Fibroblast of skin of right quadriceps (primary cell): Measurements from ENCODE around the gene PRM2.
A peak's percentile ranks its signal among the peaks of the same experiment; 100 is the strongest.
"Not testable (repeated sequence)": the region's sequence is repeated elsewhere in the genome, so short reads cannot be mapped to it uniquely, and the experiment has no call there.

ENCODE experiments used
- DNase-seq: peaks from one replicate; pipeline ENCODE4 v3.0.0-alpha.2; 2013

Gene PRM2

DNA sequence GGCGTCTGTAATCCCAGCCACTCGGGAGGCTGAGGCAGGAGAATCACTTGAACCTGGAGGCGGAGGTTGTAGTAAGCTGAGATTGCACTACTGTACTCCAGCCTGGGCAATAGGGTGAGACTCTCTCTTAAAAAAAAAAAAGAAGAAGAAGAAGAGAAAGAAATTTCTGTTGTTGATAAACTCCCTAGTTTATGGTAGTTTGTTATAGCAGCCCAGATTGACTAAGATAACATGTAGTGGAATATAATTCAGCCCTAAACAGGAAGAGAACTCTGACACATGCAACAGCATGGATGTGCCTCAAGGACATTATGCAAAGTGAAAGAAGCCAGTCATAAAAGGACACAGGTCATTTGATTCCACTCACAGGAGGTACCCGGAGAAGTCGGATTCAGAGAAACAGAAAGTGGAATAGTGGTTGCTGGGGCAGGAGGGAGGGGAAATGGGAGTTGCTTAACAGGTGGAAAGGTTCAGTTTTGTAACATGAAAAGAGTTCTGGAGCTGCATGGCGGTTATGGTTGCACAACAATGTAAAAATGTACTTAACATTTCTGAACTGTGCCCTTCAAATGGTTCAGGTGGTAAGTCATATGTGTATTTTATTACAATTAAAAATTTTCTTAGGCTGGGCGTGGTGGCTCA is 30.8 kb upstream of the PRM2 start:
- DNase-seq = no peak

DNA sequence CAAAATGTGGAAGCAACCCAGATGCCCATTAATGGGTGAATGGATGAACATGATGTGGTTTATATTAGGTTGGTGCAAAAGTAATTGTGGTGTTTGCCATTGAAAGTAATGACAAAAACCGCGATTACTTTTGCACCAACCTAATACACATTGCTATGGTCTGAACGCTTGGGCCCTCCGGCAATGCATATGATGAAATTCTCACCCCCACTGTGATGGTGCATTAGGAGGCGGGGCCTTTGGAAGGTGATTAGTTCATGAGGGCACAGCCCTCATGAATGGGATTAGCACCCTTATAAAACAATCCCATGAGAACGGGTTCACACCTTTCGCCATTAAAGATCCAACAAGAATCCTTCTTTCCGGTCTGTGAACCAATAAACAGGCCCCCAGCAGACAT is 30.1 kb upstream of the PRM2 start:
- DNase-seq = no peak

DNA sequence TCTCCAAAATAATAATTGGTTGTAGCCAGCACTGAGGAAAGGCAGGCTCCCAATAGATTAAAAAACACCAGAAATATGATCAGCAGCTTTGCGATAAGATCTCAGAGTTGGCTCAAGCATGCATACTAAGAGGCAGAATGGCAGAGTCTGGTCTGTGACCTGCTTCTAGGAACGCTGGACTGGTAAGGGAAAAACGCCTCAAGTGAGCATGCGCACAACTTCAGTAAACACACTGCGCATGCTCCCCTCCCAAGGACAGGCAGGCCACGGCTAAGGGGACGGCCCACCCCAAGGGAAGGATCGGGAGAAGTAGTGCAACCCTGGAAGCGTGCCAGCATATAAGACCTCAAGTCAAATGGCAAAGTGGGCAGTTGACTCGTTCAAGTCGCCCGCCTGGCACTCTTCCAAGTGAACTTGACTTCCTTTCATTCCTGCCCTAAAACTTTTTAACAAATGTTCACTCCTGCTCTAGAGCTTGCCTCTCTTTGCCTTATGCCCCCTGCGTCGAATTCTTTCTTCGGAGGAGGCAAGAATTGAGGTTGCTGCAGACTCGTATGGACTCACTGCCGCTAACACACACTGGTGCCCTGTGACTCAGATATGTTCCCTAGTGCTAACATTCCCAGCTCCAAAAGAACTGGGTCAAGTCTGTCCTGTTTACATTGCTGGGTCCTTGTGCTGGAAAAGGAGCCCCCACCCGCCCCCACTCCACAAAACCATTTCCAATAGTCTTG is 27.3 kb upstream of the PRM2 start:
- DNase-seq = no peak

DNA sequence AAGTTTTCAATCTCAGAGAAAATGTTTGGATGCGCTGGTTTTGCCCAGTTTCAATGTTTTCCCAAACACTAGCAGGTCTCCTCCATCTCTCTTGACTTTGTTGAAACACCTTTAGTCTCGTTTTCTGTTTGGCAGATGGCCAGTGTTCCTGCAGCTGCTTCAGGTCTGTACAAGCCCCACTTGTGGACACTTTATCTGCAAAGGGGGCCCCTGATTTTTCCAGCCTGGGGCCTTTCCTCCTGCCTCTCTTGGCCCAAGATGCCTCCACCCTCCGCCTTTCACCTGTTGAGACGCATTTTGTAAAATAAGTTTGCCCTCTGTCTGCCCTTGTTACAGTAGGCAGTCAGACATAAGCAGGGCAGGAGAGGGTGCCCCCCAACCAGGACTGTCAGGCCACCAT is 26.7 kb upstream of the PRM2 start:
- no peak for DNase-seq

DNA sequence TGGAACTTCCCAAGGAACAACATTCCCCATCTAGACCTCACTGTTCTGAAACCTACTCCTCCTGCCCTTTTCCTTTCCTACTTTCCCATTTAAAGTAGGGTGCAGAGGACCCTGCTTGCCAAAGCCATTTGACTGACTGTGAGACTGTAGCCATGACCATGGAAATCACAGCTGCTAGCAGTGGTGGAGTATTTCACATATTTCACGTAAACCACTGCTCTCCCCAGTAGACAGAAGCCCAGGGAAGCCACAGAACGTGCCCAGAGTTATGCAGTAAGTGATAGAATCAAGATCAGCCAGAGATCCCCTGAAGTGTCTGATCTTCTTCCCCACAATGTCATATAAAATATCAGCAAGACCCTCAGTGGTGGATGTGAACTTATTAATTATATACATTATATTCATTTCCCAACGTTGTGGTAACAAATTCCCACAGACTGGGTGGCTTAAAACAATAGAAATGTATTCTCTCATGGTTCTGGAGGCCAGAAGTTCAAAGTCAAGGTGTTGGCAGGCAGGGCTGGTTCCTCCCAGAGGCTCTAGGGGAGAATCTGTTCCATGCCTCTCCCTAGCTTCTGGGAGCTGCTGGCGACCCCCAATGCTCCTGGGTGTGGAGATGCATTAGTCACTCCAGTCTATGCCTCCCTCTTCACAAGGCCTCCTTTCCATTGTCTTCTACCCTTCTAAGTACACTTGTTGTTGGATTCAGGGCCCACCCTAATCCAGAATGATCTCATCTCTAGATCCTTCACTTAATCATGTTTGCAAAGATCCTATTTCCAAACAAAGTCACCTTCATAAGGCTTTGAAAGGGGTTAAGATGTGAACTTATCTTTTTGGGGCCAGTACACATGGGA is 25.6 kb upstream of the PRM2 start:
- DNase-seq = no peak

DNA sequence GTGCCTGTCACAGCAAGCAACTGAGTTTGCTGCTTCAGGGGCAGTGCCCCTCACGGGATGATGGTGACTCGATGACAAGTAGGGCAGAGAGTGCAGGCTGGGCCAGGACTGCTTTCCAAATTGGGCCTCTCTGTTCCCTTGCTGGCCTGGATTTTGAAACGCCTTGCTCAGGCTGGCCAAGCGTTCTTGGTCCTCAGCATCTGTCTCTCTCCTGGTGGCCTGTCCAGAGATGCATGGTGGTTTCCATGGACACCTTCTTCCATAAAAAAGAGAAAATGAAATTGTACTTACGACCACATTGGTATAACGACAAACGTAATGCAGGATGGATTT is 24.2 kb upstream of the PRM2 start:
- no peak for DNase-seq

DNA sequence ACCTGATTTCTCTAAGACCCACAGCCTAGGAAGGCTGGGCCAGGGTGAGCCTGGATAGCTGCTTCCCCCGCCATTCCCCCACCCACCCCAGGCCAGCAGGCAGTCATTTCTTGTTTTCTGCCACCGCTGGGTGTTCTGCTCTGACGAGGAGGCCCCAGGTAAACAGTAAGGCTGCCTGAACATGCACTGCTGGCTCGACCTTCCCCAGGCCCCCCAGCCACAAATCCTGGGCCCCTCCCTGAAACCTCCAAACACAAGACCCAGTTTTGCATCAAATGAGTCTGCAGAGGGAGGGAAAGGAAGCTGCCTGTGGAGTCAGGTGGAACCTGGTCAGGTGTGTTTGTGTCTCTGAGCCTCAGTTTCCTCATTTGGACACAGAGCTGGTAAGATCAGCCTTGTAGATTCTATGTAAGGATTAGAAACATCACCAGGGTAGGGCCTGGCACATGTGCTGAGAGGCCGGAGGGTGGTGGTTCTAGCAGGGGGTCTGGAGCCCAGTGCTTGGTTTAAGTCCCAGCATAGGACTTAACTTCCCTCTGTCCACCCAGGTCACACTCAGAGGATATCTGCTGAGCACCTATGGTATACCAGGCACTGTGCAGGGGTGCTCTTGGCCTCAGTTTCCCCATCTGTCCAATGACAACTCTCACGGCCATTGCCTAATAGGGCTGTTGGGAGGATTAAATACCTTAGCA is 23.7 kb upstream of the PRM2 start:
- DNase-seq = no peak

DNA sequence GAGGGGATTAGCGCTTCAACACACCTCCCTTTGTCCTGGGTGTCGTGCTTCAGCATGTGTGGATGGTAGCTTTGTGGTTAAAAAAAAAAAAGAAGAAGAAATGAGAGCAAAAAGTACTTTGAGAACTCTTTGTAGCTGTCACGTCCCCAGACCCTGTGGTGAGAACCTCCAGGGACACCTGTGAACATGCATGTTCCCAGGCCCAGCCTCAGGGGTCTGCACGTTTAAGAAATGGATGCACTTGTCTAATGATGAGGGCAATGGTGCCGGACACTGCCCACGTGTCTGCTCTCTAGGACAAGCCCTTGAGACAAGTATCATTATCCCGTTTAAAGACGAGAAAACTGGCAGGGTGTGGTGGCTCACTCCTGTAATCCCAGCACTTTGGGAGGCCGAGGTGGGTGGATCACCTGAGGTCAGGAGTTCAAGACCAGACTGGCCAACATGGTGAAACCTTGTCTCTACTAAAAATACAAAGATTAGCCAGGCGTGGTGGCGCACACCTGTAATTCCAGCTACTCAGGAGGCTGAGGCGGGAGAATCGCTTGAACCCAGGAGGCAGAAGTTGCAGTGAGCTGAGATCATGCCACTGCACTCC is 22.8 kb upstream of the PRM2 start:
- DNase-seq = not testable (repeated sequence)

DNA sequence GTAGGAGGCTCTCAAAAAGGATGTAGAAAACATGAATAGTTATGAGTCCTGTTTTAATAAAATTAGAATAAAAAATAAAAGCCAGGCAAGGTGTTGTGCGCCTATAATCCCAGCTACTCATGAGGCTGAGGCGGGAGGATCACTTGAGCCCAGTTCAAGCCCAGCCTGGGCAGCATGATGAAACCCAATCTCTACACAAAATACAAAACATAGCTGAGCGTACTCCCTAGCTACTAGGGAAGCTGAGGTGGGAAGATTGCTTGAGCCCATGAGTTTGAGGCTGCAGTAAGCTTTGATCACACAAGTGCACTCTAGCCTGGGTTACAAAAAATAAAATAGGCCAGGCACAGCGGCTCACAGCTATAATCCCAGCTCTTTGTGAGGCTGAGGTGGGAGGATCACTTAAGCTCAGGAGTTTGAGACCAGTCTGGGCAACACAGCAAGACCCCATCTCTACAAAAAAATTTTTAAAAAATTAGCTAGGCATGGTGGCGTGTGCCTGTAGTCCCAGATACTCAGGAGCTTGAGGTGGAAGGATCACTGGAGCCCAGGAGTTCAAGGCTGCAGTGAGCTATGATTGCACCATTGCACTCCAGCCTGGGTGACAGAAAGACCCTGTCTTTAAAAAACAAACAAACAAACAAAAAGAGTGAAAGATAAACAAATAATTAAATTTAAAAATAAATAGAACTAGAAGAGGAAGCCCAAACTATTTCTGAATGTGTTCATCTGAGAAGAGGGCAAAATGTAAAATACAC is 22.0 kb upstream of the PRM2 start:
- no peak for DNase-seq

DNA sequence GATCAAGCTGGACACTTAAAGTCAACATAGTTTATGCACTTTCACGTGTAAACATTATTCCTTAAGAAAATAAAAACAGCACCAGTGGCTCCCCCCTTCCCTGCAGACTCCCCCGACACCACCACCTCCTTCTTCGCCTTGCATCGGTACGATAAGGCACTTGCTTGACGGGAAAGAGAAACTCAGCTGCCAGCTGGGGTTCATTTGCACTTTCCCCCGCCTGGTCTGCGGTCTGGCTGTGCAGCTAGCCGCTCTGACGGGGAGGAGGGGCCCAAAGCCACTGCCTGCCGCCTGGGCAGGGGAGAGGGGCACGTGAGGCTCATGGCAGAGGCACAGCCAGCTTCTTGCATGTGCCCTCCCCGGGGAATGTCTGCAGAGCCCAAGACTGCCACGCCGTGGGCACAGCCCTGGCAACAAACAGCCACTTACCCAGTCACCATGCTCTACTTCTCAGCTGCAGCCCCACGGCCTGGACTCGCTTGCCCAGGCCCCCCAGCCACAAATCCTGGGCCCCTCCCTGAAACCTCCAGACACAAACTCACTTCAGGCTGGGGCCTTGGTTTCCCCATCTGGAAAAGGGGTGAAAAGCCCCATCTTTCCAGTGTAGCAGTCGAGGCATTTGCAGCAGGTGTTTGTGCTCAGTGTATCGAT is 21.3 kb upstream of the PRM2 start:
- DNase-seq = peak; percentile 56

DNA sequence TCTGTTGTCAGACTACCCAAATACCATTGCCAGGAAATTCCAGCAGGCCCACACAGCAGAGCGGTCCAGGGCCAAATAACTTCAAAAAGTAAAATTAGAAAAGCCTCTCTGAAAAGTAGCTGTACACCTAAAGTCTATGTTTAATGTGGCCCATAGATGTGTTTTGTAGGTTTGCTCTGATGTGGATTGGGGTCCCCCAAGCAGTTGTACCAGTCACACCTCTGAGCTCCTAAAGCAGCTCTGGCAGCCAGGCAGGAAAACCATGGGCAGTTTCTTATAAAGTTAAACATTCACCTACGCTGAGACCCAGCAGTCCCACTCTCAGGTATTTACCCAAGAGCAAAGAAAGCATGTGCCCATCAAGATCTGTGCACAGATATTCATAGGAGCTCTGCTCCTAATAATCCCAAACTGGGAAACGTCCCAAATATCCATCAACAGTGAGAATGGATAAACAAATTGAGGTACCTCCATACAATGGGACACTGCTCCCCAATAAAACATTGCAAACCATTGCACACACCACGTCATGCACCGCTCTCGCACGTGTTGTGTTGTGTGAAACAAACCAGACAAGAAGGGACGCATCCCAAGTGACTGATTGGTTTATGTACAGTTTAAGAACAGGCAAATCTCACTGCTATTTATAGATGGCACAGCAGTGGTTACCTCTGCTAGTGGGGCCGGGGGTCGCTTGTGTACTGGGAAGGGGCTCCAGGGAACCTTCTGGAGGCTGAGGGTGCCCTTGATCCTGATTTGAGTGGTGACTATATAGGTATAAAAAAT is 20.6 kb upstream of the PRM2 start:
- no peak for DNase-seq

DNA sequence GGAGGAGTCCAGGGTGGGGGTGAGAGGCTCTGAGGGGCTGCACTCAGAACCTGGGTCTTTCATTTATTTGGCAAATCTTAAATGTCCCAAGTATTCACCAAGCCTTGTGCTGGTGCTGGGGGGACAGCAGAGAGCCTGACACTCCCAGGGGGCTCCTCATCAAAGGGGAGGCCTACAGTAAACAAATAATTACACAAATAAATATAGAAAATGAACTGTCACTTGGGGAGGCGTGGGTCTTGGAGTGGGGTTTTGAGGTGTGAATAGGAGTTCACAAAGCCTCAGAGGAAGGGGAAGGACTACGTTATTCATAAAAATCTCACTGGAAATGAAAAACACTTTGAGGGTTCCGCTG is 20.0 kb upstream of the PRM2 start:
- DNase-seq = no peak

DNA sequence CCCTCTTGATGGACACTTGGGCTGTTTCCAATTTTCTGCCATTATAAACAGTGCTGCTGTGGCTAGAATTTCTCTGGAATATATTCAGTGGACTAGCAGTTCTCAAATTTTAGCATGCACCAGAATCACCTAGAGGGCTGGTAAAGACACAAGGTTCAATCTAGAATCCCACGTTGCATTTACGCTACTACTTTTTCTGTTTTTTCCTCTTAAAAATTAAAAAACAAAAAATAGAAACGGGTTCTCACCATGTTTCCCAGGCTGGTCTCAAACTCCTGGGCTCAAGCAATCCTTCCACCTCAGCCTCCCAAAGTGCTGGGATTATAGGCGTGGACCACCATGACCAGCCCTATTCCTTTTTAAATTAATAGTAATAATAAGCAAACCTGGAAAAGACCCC is 19.4 kb upstream of the PRM2 start:
- no peak for DNase-seq

DNA sequence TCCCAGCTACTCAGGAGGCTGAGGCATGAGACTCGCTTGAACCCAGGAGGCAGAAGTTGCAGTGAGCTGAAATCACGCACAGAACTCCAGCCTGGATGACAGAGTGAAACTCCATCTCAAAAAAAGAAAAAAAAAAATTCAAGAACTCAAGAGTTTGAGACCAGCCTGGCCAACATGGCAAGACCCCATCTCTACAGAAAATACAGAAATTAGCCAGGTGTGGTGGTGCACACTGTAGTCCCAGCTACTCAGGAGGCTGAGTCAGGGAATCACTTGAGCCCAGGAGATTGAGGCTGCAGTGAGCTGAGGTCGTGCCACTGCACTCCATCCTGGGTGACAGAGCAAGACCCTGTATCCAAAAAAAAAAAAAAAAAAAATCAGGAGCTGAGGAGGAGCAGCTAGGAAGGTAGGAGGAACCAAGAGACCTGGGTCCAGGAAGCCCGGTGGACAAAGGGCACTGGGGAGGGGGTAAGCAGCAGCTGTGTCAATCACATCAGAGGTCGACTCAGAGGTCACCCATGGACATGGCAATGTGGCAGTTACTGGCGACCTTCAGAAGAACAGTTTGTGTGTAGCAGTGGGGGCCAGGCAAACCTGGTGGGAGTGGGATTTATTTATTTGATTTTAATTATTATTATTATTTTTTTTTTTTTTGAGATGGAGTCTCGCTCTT is 15.9 kb upstream of the PRM2 start:
- DNase-seq = no peak

DNA sequence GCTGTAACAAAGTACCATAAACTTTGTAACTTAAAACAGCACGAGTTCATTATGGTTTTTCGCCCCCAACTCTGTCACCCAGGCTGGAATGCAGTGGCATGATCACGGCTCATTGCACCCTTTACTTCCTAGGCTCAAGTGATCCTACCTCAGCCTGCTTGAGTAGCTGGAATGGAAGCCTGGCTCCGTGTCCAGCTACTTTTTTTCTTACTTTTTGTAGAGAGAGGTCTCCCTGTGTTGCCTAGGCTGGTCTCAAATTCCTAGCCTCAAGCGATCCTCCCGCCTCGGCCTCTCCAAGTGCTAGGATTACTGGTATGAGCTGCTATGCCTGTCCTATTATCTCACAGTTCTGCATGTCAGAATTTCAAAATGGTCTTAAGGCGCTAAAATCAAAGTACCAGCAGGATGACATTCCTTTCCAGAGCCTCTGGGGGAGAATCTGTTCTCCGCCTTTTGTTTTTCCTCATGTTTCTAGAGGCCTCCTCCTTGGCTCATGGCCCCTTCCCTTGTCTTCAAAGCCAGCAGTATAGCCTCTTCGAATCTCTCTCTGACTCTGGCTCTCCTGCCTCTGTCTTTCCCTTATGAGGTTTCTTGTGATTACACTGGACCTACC is 14.9 kb upstream of the PRM2 start:
- no peak for DNase-seq

DNA sequence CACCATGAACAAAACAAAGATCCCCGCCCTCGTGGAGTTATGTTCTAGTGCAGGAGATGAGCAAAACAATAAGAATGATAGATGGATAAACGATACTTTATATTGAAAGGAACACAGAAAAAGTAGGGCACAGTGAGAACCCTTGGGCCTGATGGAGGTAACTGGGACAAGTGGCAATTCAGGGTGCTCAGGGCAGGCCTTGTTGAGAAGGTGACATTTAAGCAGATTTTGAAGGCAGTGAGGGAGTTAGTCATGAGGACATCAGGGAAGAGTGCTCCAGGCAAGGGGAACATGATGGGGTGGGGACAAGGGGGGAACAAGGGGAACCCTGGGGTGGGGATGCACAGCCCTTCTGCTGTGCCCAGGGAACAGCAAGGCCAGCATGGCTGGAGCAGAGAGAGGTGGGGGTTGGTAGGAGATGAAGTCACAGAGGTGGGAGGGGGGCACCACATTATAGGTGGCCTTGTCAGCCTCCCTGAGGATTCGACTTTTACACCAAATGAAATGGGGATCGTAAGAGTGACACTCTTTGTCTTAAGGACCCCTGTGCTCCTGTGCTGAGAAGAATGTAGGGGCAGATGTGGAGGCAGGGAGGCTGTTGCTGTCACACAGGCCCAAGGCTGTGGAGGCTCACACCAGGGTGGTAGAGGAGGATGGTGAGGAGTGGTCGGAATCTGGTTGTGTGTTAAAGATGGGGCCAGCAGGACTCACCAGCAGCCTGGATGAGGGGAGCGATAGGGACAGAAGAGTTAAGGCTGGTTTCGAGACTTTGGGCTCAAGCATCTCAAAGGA is 14.0 kb upstream of the PRM2 start:
- no peak for DNase-seq

DNA sequence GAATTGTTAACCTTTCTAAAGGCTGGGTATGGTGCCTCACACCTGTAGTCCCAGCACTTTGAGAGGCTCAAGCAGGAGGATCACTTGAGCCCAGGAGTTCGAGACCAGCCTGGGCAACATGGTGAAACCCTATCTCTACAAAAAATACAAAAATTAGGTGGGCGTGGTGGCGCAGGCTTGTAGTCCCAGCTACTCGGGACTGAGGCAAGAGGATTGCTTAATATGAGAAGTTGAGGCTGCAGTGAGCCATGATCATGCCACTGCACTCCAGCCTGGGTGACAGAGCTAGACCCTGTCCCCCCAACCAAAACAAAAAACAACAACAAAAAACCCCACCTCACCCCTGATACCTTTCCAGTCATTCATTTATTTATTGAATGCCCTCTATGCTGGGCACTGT is 13.4 kb upstream of the PRM2 start:
- not testable (repeated sequence) for DNase-seq

DNA sequence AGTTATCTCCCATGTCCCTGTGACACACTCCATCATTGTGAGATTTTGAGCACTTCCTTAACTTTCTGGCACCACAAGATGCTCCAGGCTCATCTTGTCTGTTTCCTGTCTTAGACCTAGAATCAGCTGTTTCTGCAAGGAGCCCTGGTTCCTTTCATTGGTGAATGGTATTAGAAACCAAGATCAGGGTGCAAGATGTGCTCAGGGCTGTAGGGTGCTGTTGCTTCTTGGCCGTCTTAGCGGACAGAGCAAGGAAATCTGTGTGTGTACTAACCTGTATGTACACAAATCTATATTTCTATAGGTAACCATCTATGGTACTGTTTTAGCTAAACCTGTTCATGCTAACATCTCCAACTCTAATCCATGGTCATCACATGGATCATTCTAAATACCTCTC is 12.9 kb upstream of the PRM2 start:
- DNase-seq = no peak

DNA sequence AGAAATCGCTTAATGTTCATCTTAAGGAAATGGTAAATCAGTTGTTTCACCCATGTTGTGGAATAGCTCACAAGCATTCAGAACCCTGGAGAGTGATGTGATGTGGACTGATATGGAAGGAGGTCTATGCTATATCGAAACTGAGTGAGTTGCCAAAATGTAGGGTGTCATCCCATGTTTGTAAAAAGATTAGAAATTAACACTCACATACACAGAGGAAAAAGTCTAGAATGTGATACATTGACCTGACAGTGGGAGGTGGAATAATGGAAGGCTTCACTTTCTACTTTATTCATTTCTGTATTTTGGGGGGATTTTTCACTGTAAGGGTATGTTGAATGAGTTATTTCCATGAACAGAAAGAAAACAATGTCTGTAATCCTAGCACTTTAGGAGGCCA is 9.6 kb upstream of the PRM2 start:
- DNase-seq = no peak
